OCI-LY3 (cell line): ENCODE results near the gene CARD16.
"Not testable (repeated sequence)": the region's sequence is repeated elsewhere in the genome, so short reads cannot be mapped to it uniquely, and the experiment has no call there.

Experiments
- H2AFZ ChIP-seq: fragments of 200-600, 300-600 bp; shearing (Covaris generic); 2 replicates; pipeline ENCODE4 v1.6.0; 2014; ENCODE audit warnings: antibody characterized with exemption, low read depth, low read length
- H3K27ac ChIP-seq: fragments of 200-600, 300-600 bp; sonication (generic); 2 replicates; pipeline ENCODE4 v1.5.1; 2014; ENCODE audit warnings: mild to moderate bottlenecking, low read length, moderate library complexity, mixed read lengths
- H3K27me3 ChIP-seq: fragments of 200-600, 300-600 bp; sonication (generic); 2 replicates; pipeline ENCODE4 v1.6.1; 2014; ENCODE audit warnings: low read depth, low read length, mixed read lengths
- H3K36me3 ChIP-seq: fragments of 200-600, 300-600 bp; sonication (generic); replicated peaks from 2 replicates; pipeline ENCODE3; 2014; ENCODE audit warnings: low read depth, low read length, mixed read lengths
- H3K4me1 ChIP-seq: fragments of 300-600, 200-600 bp; sonication (generic); 2 replicates; pipeline ENCODE4 v1.6.1; 2014; ENCODE audit warnings: low read length, mixed read lengths
- H3K4me2 ChIP-seq: fragments of 200-600, 300-600 bp; sonication (generic); 2 replicates; pipeline ENCODE4 v1.6.1; 2014; ENCODE audit warnings: low read length, mixed read lengths
- H3K4me3 ChIP-seq: fragments of 300-600, 200-600 bp; sonication (generic); 2 replicates; pipeline ENCODE4 v1.5.1; 2014; ENCODE audit warnings: antibody characterized with exemption, mild to moderate bottlenecking, low read length, moderate library complexity
- H3K79me2 ChIP-seq: fragments of 300-600, 200-600 bp; shearing (Covaris generic); 2 replicates; pipeline ENCODE4 v1.6.1; 2014; ENCODE audit warnings: mild to moderate bottlenecking, low read length, mixed read lengths
- H3K9ac ChIP-seq: fragments of 300-600, 200-600 bp; shearing (Covaris generic); 2 replicates; pipeline ENCODE4 v1.6.0; 2014; ENCODE audit warnings: mild to moderate bottlenecking, low read length, moderate library complexity
- H3K9me3 ChIP-seq: fragments of 200-600, 300-600 bp; shearing (Covaris generic); 2 replicates; pipeline ENCODE4 v1.6.1; 2014; ENCODE audit warnings: low read length, mixed read lengths; ENCODE audit not compliant: insufficient read depth
- H4K20me1 ChIP-seq: fragments of 200-600, 300-600 bp; sonication (generic); 2 replicates; pipeline ENCODE4 v1.6.1; 2016; ENCODE audit warnings: low read length, mixed read lengths; ENCODE audit not compliant: insufficient read depth
- EZH2phosphoT487 ChIP-seq: fragments of 200-600 bp; shearing (Covaris generic); IDR thresholded peaks from 2 replicates; pipeline ENCODE4 v1.6.1; 2018; ENCODE audit warnings: antibody characterized with exemption, mixed run types, low read depth
- TF ChIP-seq, protein P1 (sequence below): fragments of 200-600, 300-600 bp; sonication (generic); IDR thresholded peaks from 2 replicates; pipeline ENCODE4 v1.5.1; 2014; ENCODE audit warnings: antibody characterized with exemption, low read length, low read depth

The CARD16 gene

GRCh38 chr11:105078283-105078682 is 33.1 kb upstream of the CARD16 start:
- Histone ChIP-seq H3K27ac (no peak overlapping the region), H4K20me1 (no peaks in the 10 kb centered on the region), H3K9ac (no peak overlapping the region), H3K79me2 (no peaks in the 10 kb centered on the region), H3K27me3 (no peaks in the 10 kb centered on the region), H3K9me3 (no peaks in the 10 kb centered on the region), H3K4me3 (no peak overlapping the region), H3K36me3 (no peaks in the 10 kb centered on the region), H2AFZ (no peak overlapping the region), H3K4me2 (no peak overlapping the region), H3K4me1 (no peaks in the 10 kb centered on the region)
- TF ChIP-seq, protein P1, sequence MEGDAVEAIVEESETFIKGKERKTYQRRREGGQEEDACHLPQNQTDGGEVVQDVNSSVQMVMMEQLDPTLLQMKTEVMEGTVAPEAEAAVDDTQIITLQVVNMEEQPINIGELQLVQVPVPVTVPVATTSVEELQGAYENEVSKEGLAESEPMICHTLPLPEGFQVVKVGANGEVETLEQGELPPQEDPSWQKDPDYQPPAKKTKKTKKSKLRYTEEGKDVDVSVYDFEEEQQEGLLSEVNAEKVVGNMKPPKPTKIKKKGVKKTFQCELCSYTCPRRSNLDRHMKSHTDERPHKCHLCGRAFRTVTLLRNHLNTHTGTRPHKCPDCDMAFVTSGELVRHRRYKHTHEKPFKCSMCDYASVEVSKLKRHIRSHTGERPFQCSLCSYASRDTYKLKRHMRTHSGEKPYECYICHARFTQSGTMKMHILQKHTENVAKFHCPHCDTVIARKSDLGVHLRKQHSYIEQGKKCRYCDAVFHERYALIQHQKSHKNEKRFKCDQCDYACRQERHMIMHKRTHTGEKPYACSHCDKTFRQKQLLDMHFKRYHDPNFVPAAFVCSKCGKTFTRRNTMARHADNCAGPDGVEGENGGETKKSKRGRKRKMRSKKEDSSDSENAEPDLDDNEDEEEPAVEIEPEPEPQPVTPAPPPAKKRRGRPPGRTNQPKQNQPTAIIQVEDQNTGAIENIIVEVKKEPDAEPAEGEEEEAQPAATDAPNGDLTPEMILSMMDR, result no peak
- no peak for TF ChIP-seq EZH2phosphoT487

DNA sequence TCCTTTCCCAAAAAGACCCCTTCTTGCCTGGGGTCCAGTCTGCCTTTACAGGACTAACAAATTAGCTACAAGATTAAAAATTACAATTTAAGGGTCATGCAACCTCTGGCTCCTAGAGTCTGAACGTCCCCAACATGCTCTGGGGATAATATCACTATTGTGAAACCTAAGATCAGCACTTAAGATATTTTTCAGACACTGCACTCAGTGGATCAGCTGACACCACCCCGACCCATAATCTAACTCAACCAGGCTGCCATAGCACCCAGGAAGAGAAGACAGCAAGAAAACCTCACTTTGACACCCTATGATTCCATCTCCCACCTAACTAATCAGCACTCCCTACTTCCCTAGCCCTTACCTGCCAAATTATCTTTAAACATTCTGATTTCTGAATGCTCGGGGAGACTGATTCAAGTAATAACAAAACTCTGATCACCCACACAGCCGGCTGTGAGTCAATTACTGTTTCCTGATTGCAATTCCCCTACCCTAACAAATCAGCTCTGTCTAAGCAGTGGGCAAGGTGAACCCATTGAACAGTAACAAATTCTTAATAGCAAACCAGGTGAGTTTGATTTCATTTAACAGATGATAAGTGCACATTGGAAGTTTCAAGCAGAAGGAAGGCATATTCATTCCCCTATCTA is 32.1 kb upstream of the CARD16 start:
- H3K9me3 ChIP-seq, H3K79me2 ChIP-seq, H3K36me3 ChIP-seq, H3K27ac ChIP-seq, H4K20me1 ChIP-seq, H3K4me3 ChIP-seq, H3K9ac ChIP-seq, H3K27me3 ChIP-seq, H3K4me2 ChIP-seq, H3K4me1 ChIP-seq, H2AFZ ChIP-seq: not testable (repeated sequence)

- H2AFZ ChIP-seq, result no peak overlapping the region
- no peak overlapping the region for H3K27ac ChIP-seq
- H3K4me1 ChIP-seq, result no peaks in the 10 kb centered on the region
- no peaks in the 10 kb centered on the region for H3K27me3 ChIP-seq
- H3K4me2 ChIP-seq, result no peak overlapping the region
- no peak overlapping the region for H3K4me3 ChIP-seq
- no peaks in the 10 kb centered on the region for H4K20me1 ChIP-seq
- H3K36me3 ChIP-seq, result no peaks in the 10 kb centered on the region
- no peaks in the 10 kb centered on the region for H3K9me3 ChIP-seq
- H3K9ac ChIP-seq, result no peak overlapping the region
- no peak for TF ChIP-seq EZH2phosphoT487
- TF ChIP-seq, protein P1, result no peak
- no peaks in the 10 kb centered on the region for H3K79me2 ChIP-seq
Measured at GRCh38 chr11:105074166-105074530, 29.0 kb upstream of the CARD16 start.

DNA sequence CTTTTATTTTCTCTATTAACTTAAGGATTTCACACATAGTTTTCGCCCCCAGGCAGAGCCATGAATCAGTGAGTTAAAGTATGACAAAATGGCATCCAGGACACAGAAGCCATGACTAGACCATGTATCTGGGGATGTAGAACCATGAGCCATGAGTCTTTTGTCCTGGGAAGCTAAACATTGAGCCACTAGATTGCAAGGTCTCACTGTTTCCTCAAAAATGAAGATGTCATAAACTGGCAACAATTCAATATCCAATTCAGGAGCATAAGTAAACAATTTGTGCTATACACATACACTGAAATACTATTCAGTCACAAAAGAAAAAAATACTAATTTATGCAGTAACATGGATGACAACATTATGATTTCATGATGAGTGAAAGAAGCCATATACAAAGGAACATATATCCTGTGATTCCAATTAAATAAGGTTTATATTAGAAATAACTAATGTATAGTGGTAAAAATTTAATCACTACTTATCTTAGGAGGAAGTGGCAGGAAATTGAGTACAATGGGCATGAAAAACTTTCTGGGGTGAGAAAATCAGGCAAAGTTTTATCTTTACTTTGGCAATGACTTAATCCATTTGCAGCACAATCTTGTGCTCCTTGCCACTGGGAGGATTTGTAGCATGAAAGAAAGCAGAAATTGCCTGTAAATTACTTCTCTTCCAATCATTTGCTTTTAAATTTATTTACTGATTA is 28.5 kb upstream of the CARD16 start:
- Histone ChIP-seq H3K79me2 (no peaks in the 10 kb centered on the region), H3K9me3 (no peaks in the 10 kb centered on the region), H3K9ac (no peak overlapping the region), H4K20me1 (no peaks in the 10 kb centered on the region), H3K4me2 (no peak overlapping the region), H3K4me1 (no peaks in the 10 kb centered on the region), H3K27me3 (no peaks in the 10 kb centered on the region), H2AFZ (no peak overlapping the region), H3K36me3 (no peaks in the 10 kb centered on the region), H3K27ac (no peak overlapping the region), H3K4me3 (no peak overlapping the region)
- TF ChIP-seq, protein P1, result no peak
- TF ChIP-seq EZH2phosphoT487, result no peak

DNA sequence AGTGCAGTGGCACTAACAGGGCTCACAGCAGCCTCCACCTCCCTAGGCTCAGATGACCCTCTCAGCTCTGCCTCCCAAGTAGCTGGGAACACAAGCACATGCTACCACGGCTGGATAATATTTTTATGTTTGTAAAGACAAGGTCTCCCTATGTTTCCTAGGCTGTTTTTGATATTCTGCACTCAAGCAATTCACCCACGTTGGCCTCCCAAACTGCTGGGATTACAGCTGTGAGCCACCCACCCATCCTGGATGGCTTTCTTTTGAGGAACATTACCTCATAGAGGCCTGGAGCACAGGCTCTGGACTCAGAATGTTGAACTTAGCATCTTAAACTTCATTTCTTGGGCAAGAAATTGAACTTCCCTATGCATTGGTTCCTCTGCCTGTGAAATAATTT is 26.9 kb upstream of the CARD16 start:
- H3K36me3 ChIP-seq, H3K9me3 ChIP-seq, H3K4me3 ChIP-seq, H3K4me2 ChIP-seq, H3K27me3 ChIP-seq, H3K27ac ChIP-seq, H3K79me2 ChIP-seq, H3K9ac ChIP-seq, H4K20me1 ChIP-seq, H2AFZ ChIP-seq, H3K4me1 ChIP-seq: not testable (repeated sequence)
